WTC11 (cell line): ENCODE measurements around the gene ACAD8.

Experiments used
- CREB1 ChIP-seq: sonication (generic); formaldehyde crosslinking; IDR thresholded peaks from 2 replicates; pipeline ENCODE4 v1.8.0; 2023; ENCODE audit warnings: mild to moderate bottlenecking, missing genetic modification reagents
- SMAD3 ChIP-seq: sonication (generic); formaldehyde crosslinking; IDR thresholded peaks from 2 replicates; pipeline ENCODE4 v1.8.0; 2022; ENCODE audit warnings: missing genetic modification reagents, mild to moderate bottlenecking, borderline replicate concordance
- TP53 ChIP-seq: sonication (generic); formaldehyde crosslinking; IDR thresholded peaks from 2 replicates; pipeline ENCODE4 v1.8.1; 2023; ENCODE audit warnings: mild to moderate bottlenecking, missing genetic modification reagents
- ZNF138 ChIP-seq: sonication (generic); formaldehyde crosslinking; conservative IDR thresholded peaks from 2 replicates; pipeline ENCODE4 v1.8.1; 2022; ENCODE audit warnings: mild to moderate bottlenecking, moderate library complexity, missing genetic modification reagents
- ZNF671 ChIP-seq: fragments of 250-450 bp; sonication (Bioruptor Pico); IDR thresholded peaks from 2 replicates; pipeline ENCODE4 v1.8.0; 2021; ENCODE audit warnings: mild to moderate bottlenecking
- TF ChIP-seq, protein P1 (sequence below): sonication (generic); formaldehyde crosslinking; IDR thresholded peaks from 2 replicates; pipeline ENCODE4 v1.8.1; 2023; ENCODE audit warnings: mild to moderate bottlenecking, missing genetic modification reagents, moderate library complexity
- TF ChIP-seq, protein P2 (sequence below): sonication (generic); formaldehyde crosslinking; IDR thresholded peaks from 2 replicates; pipeline ENCODE4 v1.8.0; 2022; ENCODE audit warnings: mild to moderate bottlenecking, missing genetic modification reagents
- TF ChIP-seq, protein P3 (sequence below): sonication (generic); formaldehyde crosslinking; IDR thresholded peaks from 2 replicates; pipeline ENCODE4 v1.8.0; 2022; ENCODE audit warnings: mild to moderate bottlenecking, missing genetic modification reagents
- TF ChIP-seq, protein P4 (sequence below): fragments of 200-600 bp; IDR thresholded peaks from 2 replicates; pipeline ENCODE4 v1.8.0; 2022; ENCODE audit warnings: antibody characterized with exemption

DNA sequence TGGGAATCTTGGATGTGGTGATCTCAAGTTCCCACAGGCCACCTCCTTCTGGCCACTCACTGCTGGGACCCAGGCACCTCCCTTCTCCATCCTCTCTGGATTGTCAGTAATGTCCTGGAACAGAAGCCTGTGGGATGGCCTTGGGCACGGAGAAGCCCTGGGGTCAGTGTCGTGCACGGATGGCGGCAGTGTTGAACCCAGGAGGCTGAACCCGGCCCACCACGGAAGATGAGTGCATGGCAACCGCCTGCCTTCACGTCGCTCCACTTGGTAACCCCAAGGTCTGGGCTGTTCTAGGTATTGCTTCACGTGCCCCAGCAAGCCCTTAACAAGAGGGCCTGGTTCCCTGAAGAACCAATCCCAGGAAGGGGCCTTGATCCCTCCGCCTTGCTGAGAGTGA, 7.3 kb upstream of the ACAD8 start:
- no peak for TF ChIP-seq ZNF138
- no peak for TF ChIP-seq TP53 (CRISPR knock-in tag)
- TF ChIP-seq, protein P1, sequence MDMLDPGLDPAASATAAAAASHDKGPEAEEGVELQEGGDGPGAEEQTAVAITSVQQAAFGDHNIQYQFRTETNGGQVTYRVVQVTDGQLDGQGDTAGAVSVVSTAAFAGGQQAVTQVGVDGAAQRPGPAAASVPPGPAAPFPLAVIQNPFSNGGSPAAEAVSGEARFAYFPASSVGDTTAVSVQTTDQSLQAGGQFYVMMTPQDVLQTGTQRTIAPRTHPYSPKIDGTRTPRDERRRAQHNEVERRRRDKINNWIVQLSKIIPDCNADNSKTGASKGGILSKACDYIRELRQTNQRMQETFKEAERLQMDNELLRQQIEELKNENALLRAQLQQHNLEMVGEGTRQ: no peak
- no peak for TF ChIP-seq ZNF671 (CRISPR knock-in tag)
- no peak for TF ChIP-seq SMAD3 (CRISPR knock-in tag)
- TF ChIP-seq, protein P2, sequence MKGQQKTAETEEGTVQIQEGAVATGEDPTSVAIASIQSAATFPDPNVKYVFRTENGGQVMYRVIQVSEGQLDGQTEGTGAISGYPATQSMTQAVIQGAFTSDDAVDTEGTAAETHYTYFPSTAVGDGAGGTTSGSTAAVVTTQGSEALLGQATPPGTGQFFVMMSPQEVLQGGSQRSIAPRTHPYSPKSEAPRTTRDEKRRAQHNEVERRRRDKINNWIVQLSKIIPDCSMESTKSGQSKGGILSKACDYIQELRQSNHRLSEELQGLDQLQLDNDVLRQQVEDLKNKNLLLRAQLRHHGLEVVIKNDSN (CRISPR knock-in tag): no peak
- TF ChIP-seq, protein P3, sequence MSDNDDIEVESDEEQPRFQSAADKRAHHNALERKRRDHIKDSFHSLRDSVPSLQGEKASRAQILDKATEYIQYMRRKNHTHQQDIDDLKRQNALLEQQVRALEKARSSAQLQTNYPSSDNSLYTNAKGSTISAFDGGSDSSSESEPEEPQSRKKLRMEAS (CRISPR knock-in tag): no peak
- no peak for TF ChIP-seq CREB1
- TF ChIP-seq, protein P4, sequence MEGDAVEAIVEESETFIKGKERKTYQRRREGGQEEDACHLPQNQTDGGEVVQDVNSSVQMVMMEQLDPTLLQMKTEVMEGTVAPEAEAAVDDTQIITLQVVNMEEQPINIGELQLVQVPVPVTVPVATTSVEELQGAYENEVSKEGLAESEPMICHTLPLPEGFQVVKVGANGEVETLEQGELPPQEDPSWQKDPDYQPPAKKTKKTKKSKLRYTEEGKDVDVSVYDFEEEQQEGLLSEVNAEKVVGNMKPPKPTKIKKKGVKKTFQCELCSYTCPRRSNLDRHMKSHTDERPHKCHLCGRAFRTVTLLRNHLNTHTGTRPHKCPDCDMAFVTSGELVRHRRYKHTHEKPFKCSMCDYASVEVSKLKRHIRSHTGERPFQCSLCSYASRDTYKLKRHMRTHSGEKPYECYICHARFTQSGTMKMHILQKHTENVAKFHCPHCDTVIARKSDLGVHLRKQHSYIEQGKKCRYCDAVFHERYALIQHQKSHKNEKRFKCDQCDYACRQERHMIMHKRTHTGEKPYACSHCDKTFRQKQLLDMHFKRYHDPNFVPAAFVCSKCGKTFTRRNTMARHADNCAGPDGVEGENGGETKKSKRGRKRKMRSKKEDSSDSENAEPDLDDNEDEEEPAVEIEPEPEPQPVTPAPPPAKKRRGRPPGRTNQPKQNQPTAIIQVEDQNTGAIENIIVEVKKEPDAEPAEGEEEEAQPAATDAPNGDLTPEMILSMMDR: no peak
